Ishikawa (cell line): Measurements from ENCODE around the gene COG8.

Source experiments
- FOXM1 ChIP-seq: IDR thresholded peaks from 2 replicates; pipeline ENCODE4 v1.6.1; 2012; ENCODE audit warnings: low read depth, borderline replicate concordance
- REST ChIP-seq: IDR thresholded peaks from 2 replicates; pipeline ENCODE4 v1.6.1; 2012; ENCODE audit warnings: low read depth, mild to moderate bottlenecking
- TAF1 ChIP-seq: IDR thresholded peaks from 2 replicates; pipeline ENCODE4 v1.6.1; 2012; ENCODE audit warnings: low read depth, mild to moderate bottlenecking

GRCh38 chr16:69285240-69285639, 54.1 kb downstream of the COG8 start:
- no peak for TF ChIP-seq TAF1
- TF ChIP-seq FOXM1, result no peak
- no peak for TF ChIP-seq REST
